HFF-Myc (cell line): ENCODE data around the gene GARIN5B.

Experiments
- DNase-seq: peaks from one replicate; pipeline ENCODE4 v3.0.0-alpha.2; 2011; ENCODE audit warnings: low read depth; ENCODE audit errors: extremely low read depth
- H3K4me3 ChIP-seq: replicated peaks from 2 replicates; pipeline ENCODE4 v1.5.1; 2011; ENCODE audit warnings: low read depth, mild to moderate bottlenecking, control low read depth, low read length
- CTCF ChIP-seq: IDR thresholded peaks from 2 replicates; pipeline ENCODE4 v1.5.1; 2012; ENCODE audit warnings: mild to moderate bottlenecking, low read depth, low read length, control low read depth; ENCODE audit errors: missing control alignments

The GARIN5B gene

GRCh38 chr19:55383279-55384130, 20.4 kb upstream of the GARIN5B start:
- no peak for TF ChIP-seq CTCF
- peak overlapping the region; percentile 96 for H3K4me3 ChIP-seq
- DNase-seq, result no peak

- DNase-seq, result no peak
- TF ChIP-seq CTCF, result no peak
- no peak overlapping the region; the same call in 1 of the 2 replicates for H3K4me3 ChIP-seq
These were observed 19.5 kb upstream of the GARIN5B start for GRCh38 chr19:55382522-55383054.

GRCh38 chr19:55382013-55382412, 19.0 kb upstream of the GARIN5B start:
- TF ChIP-seq CTCF, result no peak
- DNase-seq, result no peak
- no peak overlapping the region for H3K4me3 ChIP-seq

GRCh38 chr19:55379174-55379573, 16.1 kb upstream of the GARIN5B start:
- DNase-seq, result no peak
- no peak overlapping the region for H3K4me3 ChIP-seq
- no peak for TF ChIP-seq CTCF

GRCh38 chr19:55377356-55378131, 14.5 kb upstream of the GARIN5B start:
- no peak for TF ChIP-seq CTCF
- DNase-seq, result no peak
- no peak overlapping the region for H3K4me3 ChIP-seq

- no peak for DNase-seq
- H3K4me3 ChIP-seq, result no peak within 1 kb of the TSS
These were observed 13.3 kb upstream of the GARIN5B start, which contains the start of gene TMEM190 for GRCh38 chr19:55376241-55376933. Gene TMEM190 (plus strand): TSS chr19:55376826. CDS start chr19:55376854, 28 bp downstream.

More at GRCh38 chr19:55376241-55376933, 13.3 kb upstream of the GARIN5B start, which contains the start of gene TMEM190:
- TF ChIP-seq CTCF, result no peak
